Loucy (cell line): ENCODE measurements around the gene RND2.

Experiments used
- H2AFZ ChIP-seq: fragments of 200-600 bp; sonication (generic); 2 replicates; pipeline ENCODE4 v1.6.0; 2016; ENCODE audit warnings: antibody characterized with exemption, mild to moderate bottlenecking, low read length, moderate library complexity
- H3F3A ChIP-seq: fragments of 200-600 bp; 2 replicates; pipeline ENCODE4 v1.6.0; 2016; ENCODE audit warnings: antibody characterized with exemption, low read depth, mild to moderate bottlenecking
- H3K27me3 ChIP-seq: fragments of 200-600 bp; sonication (generic); 2 replicates; pipeline ENCODE4 v1.6.1; 2014; ENCODE audit warnings: low read length, mild to moderate bottlenecking; ENCODE audit not compliant: insufficient read depth, poor library complexity, severe bottlenecking
- H3K36me3 ChIP-seq: fragments of 200-600 bp; sonication (generic); 2 replicates; pipeline ENCODE4 v1.6.1; 2016; ENCODE audit warnings: low read length; ENCODE audit not compliant: insufficient read depth
- H3K4me1 ChIP-seq: fragments of 200-600 bp; sonication (generic); 2 replicates; pipeline ENCODE4 v1.5.1; 2014; ENCODE audit warnings: low read length, mild to moderate bottlenecking; ENCODE audit not compliant: insufficient read depth, poor library complexity, severe bottlenecking
- H3K4me2 ChIP-seq: fragments of 200-600 bp; sonication (generic); 2 replicates; pipeline ENCODE4 v1.6.0; 2014; ENCODE audit warnings: antibody characterized with exemption, low read length, low read depth, mild to moderate bottlenecking; ENCODE audit not compliant: poor library complexity, severe bottlenecking
- H3K4me3 ChIP-seq: fragments of 200-600 bp; sonication (generic); 2 replicates; pipeline ENCODE4 v1.5.1; 2014; ENCODE audit warnings: low read length, mild to moderate bottlenecking, mixed read lengths; ENCODE audit not compliant: poor library complexity, severe bottlenecking
- H3K79me2 ChIP-seq: fragments of 200-600 bp; sonication (generic); 2 replicates; pipeline ENCODE4 v1.6.1; 2014; ENCODE audit warnings: low read length; ENCODE audit not compliant: insufficient read depth
- H3K9ac ChIP-seq: fragments of 200-600 bp; sonication (generic); 2 replicates; pipeline ENCODE4 v1.6.0; 2014; ENCODE audit warnings: mild to moderate bottlenecking, low read depth, low read length, moderate library complexity; ENCODE audit not compliant: poor library complexity, severe bottlenecking
- H3K9me2 ChIP-seq: fragments of 200-600 bp; sonication (generic); replicated peaks from 2 replicates; pipeline ENCODE4 v1.6.1; 2016; ENCODE audit warnings: low read depth, low read length, mixed read lengths
- H3K9me3 ChIP-seq: fragments of 200-600 bp; sonication (generic); 2 replicates; pipeline ENCODE4 v1.6.1; 2014; ENCODE audit warnings: mild to moderate bottlenecking, antibody characterized with exemption, low read length, low read depth; ENCODE audit not compliant: insufficient read depth
- H4K20me1 ChIP-seq: fragments of 200-600 bp; sonication (generic); 2 replicates; pipeline ENCODE4 v1.6.0; 2014; ENCODE audit warnings: antibody characterized with exemption, low read length, mild to moderate bottlenecking; ENCODE audit not compliant: insufficient read depth, poor library complexity, severe bottlenecking
- CTCF ChIP-seq: fragments of 200-600 bp; sonication (generic); conservative IDR thresholded peaks from 2 replicates; pipeline ENCODE4 v1.5.1; 2014; ENCODE audit warnings: mild to moderate bottlenecking, antibody characterized with exemption, low read length
- EZH2phosphoT487 ChIP-seq: fragments of 200-600 bp; IDR thresholded peaks from 2 replicates; pipeline ENCODE4 v1.6.1; 2018; ENCODE audit warnings: antibody characterized with exemption, mild to moderate bottlenecking, moderate library complexity, borderline replicate concordance

The RND2 gene

DNA sequence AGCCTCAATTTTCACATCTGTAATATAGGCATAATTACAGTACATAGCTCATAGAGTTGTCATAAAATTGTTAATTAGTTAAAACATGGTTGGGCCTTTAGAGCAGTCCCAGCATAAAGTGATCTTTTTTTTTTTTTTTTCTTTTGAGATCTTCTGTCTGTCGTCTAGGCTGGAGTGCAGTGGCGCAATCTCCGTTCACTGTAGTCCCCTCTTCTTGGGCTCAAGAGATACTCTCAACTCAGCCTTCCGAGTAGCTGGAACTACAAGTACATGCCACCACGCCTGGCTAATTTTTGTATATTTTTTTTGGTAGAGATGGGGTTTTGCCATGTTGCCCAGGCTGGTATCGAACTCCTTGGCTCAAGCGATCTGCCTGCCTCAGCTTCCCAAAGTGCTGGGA is 31.0 kb downstream of the RND2 start:
- Histone ChIP-seq H3K9ac (no peak overlapping the region), H3F3A (no peaks in the 10 kb centered on the region), H3K9me3 (no peaks in the 10 kb centered on the region), H3K4me3 (no peak overlapping the region), H3K79me2 (no peaks in the 10 kb centered on the region), H2AFZ (no peak overlapping the region), H3K36me3 (peaks cover 32% of the 10 kb centered on the region; the same call in 1 of the 2 replicates), H4K20me1 (no peaks in the 10 kb centered on the region), H3K4me2 (no peak overlapping the region), H3K27me3 (no peaks in the 10 kb centered on the region), H3K4me1 (no peaks in the 10 kb centered on the region), H3K9me2 (no peaks in the 10 kb centered on the region)
- TF ChIP-seq CTCF = no peak
- no peak for TF ChIP-seq EZH2phosphoT487

GRCh38 chr17:43062984-43063638 is 38.1 kb downstream of the RND2 start:
- Histone ChIP-seq H3K79me2 (no peaks in the 10 kb centered on the region), H2AFZ (no peak overlapping the region), H3K27me3 (no peaks in the 10 kb centered on the region), H3K4me1 (no peaks in the 10 kb centered on the region), H3K4me2 (no peak overlapping the region), H3K9ac (no peak overlapping the region), H3K36me3 (peaks cover 26% of the 10 kb centered on the region; the same call in 1 of the 2 replicates), H4K20me1 (no peaks in the 10 kb centered on the region), H3F3A (no peaks in the 10 kb centered on the region), H3K4me3 (no peak overlapping the region), H3K9me2 (no peaks in the 10 kb centered on the region), H3K9me3 (no peaks in the 10 kb centered on the region)
- TF ChIP-seq EZH2phosphoT487 (no peak), CTCF (no peak)

- peaks cover 38% of the 10 kb centered on the region; the same call in 1 of the 2 replicates for H3K36me3 ChIP-seq
- H3K4me3 ChIP-seq = no peak overlapping the region
- H3K9ac ChIP-seq = no peak overlapping the region
- H3K4me1 ChIP-seq = no peaks in the 10 kb centered on the region
- H3K79me2 ChIP-seq = no peaks in the 10 kb centered on the region
- TF ChIP-seq CTCF (no peak), EZH2phosphoT487 (no peak)
- no peaks in the 10 kb centered on the region for H3K27me3 ChIP-seq
- no peaks in the 10 kb centered on the region for H3K9me3 ChIP-seq
- H3K9me2 ChIP-seq = no peaks in the 10 kb centered on the region
- H3F3A ChIP-seq = no peaks in the 10 kb centered on the region
- H2AFZ ChIP-seq = no peak overlapping the region
- no peaks in the 10 kb centered on the region for H4K20me1 ChIP-seq
- H3K4me2 ChIP-seq = no peak overlapping the region
Measured at GRCh38 chr17:43068570-43069367, 43.7 kb downstream of the RND2 start.
